Osteoblast (primary cell): ENCODE data around the gene TM4SF18. TPM values are rescaled to one million over a fixed set of nuclear protein-coding genes. Genes with fewer than 3 reads are reported as not detected.

Source experiments
- DNase-seq: peaks from one replicate; pipeline ENCODE4 v3.0.0; 2011; ENCODE audit warnings: low spot score, mixed read lengths; ENCODE audit not compliant: insufficient read length; ENCODE audit errors: missing footprints
- H2AFZ ChIP-seq: 2 replicates; pipeline ENCODE4 v1.6.0; 2011; ENCODE audit warnings: mild to moderate bottlenecking, low read length
- H3K27ac ChIP-seq: 2 replicates; pipeline ENCODE4 v1.5.1; 2011; ENCODE audit warnings: mild to moderate bottlenecking, low read depth, low read length, moderate library complexity
- H3K27me3 ChIP-seq: 2 replicates; pipeline ENCODE4 v1.6.0; 2012; ENCODE audit warnings: mild to moderate bottlenecking, control low read depth, inconsistent platforms, low read length, moderate library complexity; ENCODE audit not compliant: insufficient read depth
- H3K36me3 ChIP-seq: 2 replicates; pipeline ENCODE4 v1.5.1; 2011; ENCODE audit warnings: mild to moderate bottlenecking, low read length, control low read depth, moderate library complexity; ENCODE audit not compliant: insufficient read depth
- H3K4me1 ChIP-seq: 2 replicates; pipeline ENCODE4 v1.5.1; 2011; ENCODE audit warnings: mild to moderate bottlenecking, low read length, control low read depth, moderate library complexity; ENCODE audit not compliant: insufficient read depth
- H3K4me2 ChIP-seq: 2 replicates; pipeline ENCODE4 v1.6.0; 2011; ENCODE audit warnings: mild to moderate bottlenecking, low read length; ENCODE audit not compliant: insufficient read depth
- H3K4me3 ChIP-seq: fragments of 200-600 bp; sonication (generic); 3 replicates; pipeline ENCODE4 v1.5.1; 2012; ENCODE audit warnings: mild to moderate bottlenecking, low read length, inconsistent platforms; ENCODE audit not compliant: insufficient read depth
- H3K79me2 ChIP-seq: 2 replicates; pipeline ENCODE4 v1.6.0; 2012; ENCODE audit warnings: mild to moderate bottlenecking, low read length, control low read depth, inconsistent platforms; ENCODE audit not compliant: insufficient read depth
- H3K9me3 ChIP-seq: 2 replicates; pipeline ENCODE4 v1.5.1; 2011; ENCODE audit warnings: low read depth, low read length, control low read depth
- H4K20me1 ChIP-seq: 2 replicates; pipeline ENCODE4 v1.6.0; 2012; ENCODE audit warnings: mild to moderate bottlenecking, low read length, control low read depth; ENCODE audit not compliant: insufficient read depth
- total RNA-seq: library from RNA; depleted of rRNA; stranded (reverse); fragments of >200 nt; gene quantifications from 2 replicates; pipeline ENCODE4 v1.2.3, GENCODE V29; 2012
- TF ChIP-seq, protein P1 (sequence below): IDR thresholded peaks from 2 replicates; pipeline ENCODE4 v1.5.1; 2011; ENCODE audit warnings: mild to moderate bottlenecking, low read depth, low read length, moderate library complexity; ENCODE audit errors: extremely low read depth

The TM4SF18 gene
- total RNA-seq, 1 donor = not detected

- Histone ChIP-seq H3K79me2 (no peaks in the 10 kb centered on the region), H3K4me2 (no peak overlapping the region)
- no peak for DNase-seq
These were observed 49.4 kb downstream of the TM4SF18 start for GRCh38 chr3:149284034-149284433.

GRCh38 chr3:149283401-149283800 is 50.0 kb downstream of the TM4SF18 start:
- Histone ChIP-seq H2AFZ (no peak overlapping the region), H3K36me3 (no peaks in the 10 kb centered on the region), H3K9me3 (no peaks in the 10 kb centered on the region), H3K79me2 (no peaks in the 10 kb centered on the region), H3K27ac (no peak overlapping the region), H3K4me2 (no peak overlapping the region), H4K20me1 (no peaks in the 10 kb centered on the region), H3K4me3 (no peak overlapping the region), H3K4me1 (no peaks in the 10 kb centered on the region), H3K27me3 (no peaks in the 10 kb centered on the region)
- TF ChIP-seq, protein P1, sequence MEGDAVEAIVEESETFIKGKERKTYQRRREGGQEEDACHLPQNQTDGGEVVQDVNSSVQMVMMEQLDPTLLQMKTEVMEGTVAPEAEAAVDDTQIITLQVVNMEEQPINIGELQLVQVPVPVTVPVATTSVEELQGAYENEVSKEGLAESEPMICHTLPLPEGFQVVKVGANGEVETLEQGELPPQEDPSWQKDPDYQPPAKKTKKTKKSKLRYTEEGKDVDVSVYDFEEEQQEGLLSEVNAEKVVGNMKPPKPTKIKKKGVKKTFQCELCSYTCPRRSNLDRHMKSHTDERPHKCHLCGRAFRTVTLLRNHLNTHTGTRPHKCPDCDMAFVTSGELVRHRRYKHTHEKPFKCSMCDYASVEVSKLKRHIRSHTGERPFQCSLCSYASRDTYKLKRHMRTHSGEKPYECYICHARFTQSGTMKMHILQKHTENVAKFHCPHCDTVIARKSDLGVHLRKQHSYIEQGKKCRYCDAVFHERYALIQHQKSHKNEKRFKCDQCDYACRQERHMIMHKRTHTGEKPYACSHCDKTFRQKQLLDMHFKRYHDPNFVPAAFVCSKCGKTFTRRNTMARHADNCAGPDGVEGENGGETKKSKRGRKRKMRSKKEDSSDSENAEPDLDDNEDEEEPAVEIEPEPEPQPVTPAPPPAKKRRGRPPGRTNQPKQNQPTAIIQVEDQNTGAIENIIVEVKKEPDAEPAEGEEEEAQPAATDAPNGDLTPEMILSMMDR = no peak
- no peak for DNase-seq

More at GRCh38 chr3:149284034-149284433, 49.4 kb downstream of the TM4SF18 start:
- Histone ChIP-seq H3K27me3 (no peaks in the 10 kb centered on the region), H3K4me3 (no peak overlapping the region), H3K4me1 (no peaks in the 10 kb centered on the region), H3K36me3 (no peaks in the 10 kb centered on the region), H3K27ac (no peak overlapping the region), H2AFZ (no peak overlapping the region), H3K9me3 (no peaks in the 10 kb centered on the region), H4K20me1 (no peaks in the 10 kb centered on the region)
- TF ChIP-seq, protein P1 = no peak

- H3K4me2 ChIP-seq = no peak overlapping the region
- no peaks in the 10 kb centered on the region for H3K9me3 ChIP-seq
- no peaks in the 10 kb centered on the region for H3K27me3 ChIP-seq
- DNase-seq = no peak
- no peak overlapping the region for H2AFZ ChIP-seq
- peaks cover 2% of the 10 kb centered on the region for H3K4me1 ChIP-seq
- no peaks in the 10 kb centered on the region for H4K20me1 ChIP-seq
- TF ChIP-seq, protein P1 = no peak
- no peak overlapping the region for H3K27ac ChIP-seq
- H3K79me2 ChIP-seq = no peaks in the 10 kb centered on the region
- H3K36me3 ChIP-seq = no peaks in the 10 kb centered on the region
- no peak overlapping the region for H3K4me3 ChIP-seq
These were observed 50.6 kb downstream of the TM4SF18 start for GRCh38 chr3:149282836-149283235.

GRCh38 chr3:149282322-149282721 is 51.1 kb downstream of the TM4SF18 start:
- no peak overlapping the region for H3K27ac ChIP-seq
- no peaks in the 10 kb centered on the region for H3K36me3 ChIP-seq
- peaks cover 6% of the 10 kb centered on the region for H3K4me1 ChIP-seq
- DNase-seq = no peak
- H3K4me2 ChIP-seq = no peak overlapping the region
- H3K79me2 ChIP-seq = no peaks in the 10 kb centered on the region
- no peak overlapping the region for H3K4me3 ChIP-seq
- H3K9me3 ChIP-seq = no peaks in the 10 kb centered on the region
- H3K27me3 ChIP-seq = no peaks in the 10 kb centered on the region
- TF ChIP-seq, protein P1 = no peak
- no peaks in the 10 kb centered on the region for H4K20me1 ChIP-seq
- no peak overlapping the region for H2AFZ ChIP-seq
